Neural crest cell (in vitro differentiated cells): Measurements from ENCODE around the gene ERICH3. TPM values are rescaled to one million over a fixed set of nuclear protein-coding genes. Genes with fewer than 3 reads are reported as not detected.

Experiments used
- DNase-seq: peaks from one replicate; pipeline ENCODE4 v3.0.0; 2021; ENCODE audit warnings: low read depth, mixed read lengths, low spot score
- H3K27ac Mint-ChIP-seq: one replicate; pipeline ENCODE4 v1.8.0; 2021; ENCODE audit warnings: mild to moderate bottlenecking, mixed read lengths; ENCODE audit not compliant: unreplicated experiment
- H3K27me3 Mint-ChIP-seq: 2 replicates; pipeline ENCODE4 v1.8.0; 2021; ENCODE audit warnings: low read depth, mild to moderate bottlenecking, mixed read lengths
- H3K36me3 Mint-ChIP-seq: 2 replicates; pipeline ENCODE4 v1.8.0; 2021; ENCODE audit warnings: low read depth, mild to moderate bottlenecking, mixed read lengths
- H3K4me1 Mint-ChIP-seq: 2 replicates; pipeline ENCODE4 v1.8.0; 2021; ENCODE audit warnings: mixed read lengths
- H3K4me3 Mint-ChIP-seq: one replicate; pipeline ENCODE4 v1.8.0; 2021; ENCODE audit warnings: mild to moderate bottlenecking, mixed read lengths
- H3K9me3 Mint-ChIP-seq: 2 replicates; pipeline ENCODE4 v1.8.0; 2021; ENCODE audit warnings: mixed read lengths
- CTCF ChIP-seq: fragments of 200-600 bp; sonication (generic); conservative IDR thresholded peaks from 2 replicates; pipeline ENCODE4 v1.5.0; 2021; ENCODE audit warnings: antibody characterized with exemption, mild to moderate bottlenecking
- total RNA-seq: library from RNA; stranded (reverse); gene quantifications from 2 replicates; pipeline ENCODE4 v1.2.1, GENCODE V29; 2021

The ERICH3 gene
- total RNA-seq, 1 donor from 2014 or later: not detected

- Mint-ChIP-seq H3K27me3 (peaks cover 3% of the 10 kb centered on the region), H3K36me3 (no peaks in the 10 kb centered on the region), H3K9me3 (no peaks in the 10 kb centered on the region), H3K4me1 (peaks cover 8% of the 10 kb centered on the region), H3K27ac (no peak overlapping the region), H3K4me3 (no peak overlapping the region)
- no peak for DNase-seq
- TF ChIP-seq CTCF: no peak
These were observed 13.3 kb upstream of the ERICH3 start for GRCh38 chr1:74686928-74687327.

- H3K27ac Mint-ChIP-seq: no peak overlapping the region
- H3K27me3 Mint-ChIP-seq: peaks cover 6% of the 10 kb centered on the region
- H3K36me3 Mint-ChIP-seq: no peaks in the 10 kb centered on the region
- no peak overlapping the region for H3K4me3 Mint-ChIP-seq
- H3K4me1 Mint-ChIP-seq: peaks cover 3% of the 10 kb centered on the region
- no peak for DNase-seq
- TF ChIP-seq CTCF: no peak
- no peaks in the 10 kb centered on the region for H3K9me3 Mint-ChIP-seq
These were observed 10.7 kb upstream of the ERICH3 start for GRCh38 chr1:74684301-74684700.

GRCh38 chr1:74683656-74684055 lies 10.1 kb upstream of the ERICH3 start:
- Mint-ChIP-seq H3K4me1 (peaks cover 3% of the 10 kb centered on the region), H3K9me3 (no peaks in the 10 kb centered on the region), H3K27ac (no peak overlapping the region), H3K4me3 (no peak overlapping the region), H3K27me3 (peaks cover 6% of the 10 kb centered on the region), H3K36me3 (no peaks in the 10 kb centered on the region)
- no peak for TF ChIP-seq CTCF
- no peak for DNase-seq

- TF ChIP-seq CTCF: no peak
- peaks cover 6% of the 10 kb centered on the region for H3K27me3 Mint-ChIP-seq
- no peak for DNase-seq
- H3K4me3 Mint-ChIP-seq: no peak overlapping the region
- H3K27ac Mint-ChIP-seq: no peak overlapping the region
- H3K36me3 Mint-ChIP-seq: no peaks in the 10 kb centered on the region
- H3K9me3 Mint-ChIP-seq: peaks cover 2% of the 10 kb centered on the region
- H3K4me1 Mint-ChIP-seq: peaks cover 3% of the 10 kb centered on the region
These were observed 8.3 kb upstream of the ERICH3 start for GRCh38 chr1:74681851-74682250.

GRCh38 chr1:74681449-74681848 lies 7.9 kb upstream of the ERICH3 start:
- peaks cover 6% of the 10 kb centered on the region for H3K27me3 Mint-ChIP-seq
- H3K36me3 Mint-ChIP-seq: no peaks in the 10 kb centered on the region
- no peak overlapping the region for H3K27ac Mint-ChIP-seq
- H3K9me3 Mint-ChIP-seq: peaks cover 2% of the 10 kb centered on the region
- no peak overlapping the region for H3K4me3 Mint-ChIP-seq
- H3K4me1 Mint-ChIP-seq: peaks cover 3% of the 10 kb centered on the region
- TF ChIP-seq CTCF: no peak
- no peak for DNase-seq

- H3K27ac Mint-ChIP-seq: no peak overlapping the region
- no peak overlapping the region for H3K4me3 Mint-ChIP-seq
- no peaks in the 10 kb centered on the region for H3K36me3 Mint-ChIP-seq
These were observed 7.4 kb upstream of the ERICH3 start for GRCh38 chr1:74681001-74681400.

More at GRCh38 chr1:74681001-74681400, 7.4 kb upstream of the ERICH3 start:
- DNase-seq: no peak
- Mint-ChIP-seq H3K4me1 (peaks cover 3% of the 10 kb centered on the region), H3K27me3 (peaks cover 6% of the 10 kb centered on the region), H3K9me3 (peaks cover 2% of the 10 kb centered on the region)
- TF ChIP-seq CTCF: no peak
